HuH-7.5 (cell line): ENCODE results near the gene PCBP3.
"Not testable (repeated sequence)": the region's sequence is repeated elsewhere in the genome, so short reads cannot be mapped to it uniquely, and the experiment has no call there.

Experiments
- DNase-seq: peaks from one replicate; pipeline ENCODE4 v3.0.0; 2011; ENCODE audit warnings: low spot score

PCBP3 gene

DNA sequence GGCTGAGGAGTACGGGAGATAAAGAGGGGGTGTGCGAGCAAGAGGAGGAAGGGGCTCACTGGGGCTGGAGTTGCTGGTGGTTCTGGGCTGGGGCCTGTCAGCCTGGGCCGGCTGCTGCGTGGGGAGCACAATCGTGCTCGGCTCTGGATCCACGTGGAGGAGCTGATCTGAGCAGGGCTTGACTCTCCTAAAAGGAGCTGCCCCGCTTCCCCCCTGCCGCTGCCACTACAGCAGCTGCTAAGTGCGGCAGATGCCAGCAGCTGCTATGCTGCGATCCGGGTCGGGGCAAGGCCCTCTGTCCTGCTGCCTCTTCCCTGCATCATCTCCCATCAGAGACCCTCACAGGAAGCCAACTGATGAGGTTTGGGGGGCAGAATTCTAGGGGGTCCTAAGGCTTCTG is 165.9 kb downstream of the PCBP3 start:
- no peak for DNase-seq

DNA sequence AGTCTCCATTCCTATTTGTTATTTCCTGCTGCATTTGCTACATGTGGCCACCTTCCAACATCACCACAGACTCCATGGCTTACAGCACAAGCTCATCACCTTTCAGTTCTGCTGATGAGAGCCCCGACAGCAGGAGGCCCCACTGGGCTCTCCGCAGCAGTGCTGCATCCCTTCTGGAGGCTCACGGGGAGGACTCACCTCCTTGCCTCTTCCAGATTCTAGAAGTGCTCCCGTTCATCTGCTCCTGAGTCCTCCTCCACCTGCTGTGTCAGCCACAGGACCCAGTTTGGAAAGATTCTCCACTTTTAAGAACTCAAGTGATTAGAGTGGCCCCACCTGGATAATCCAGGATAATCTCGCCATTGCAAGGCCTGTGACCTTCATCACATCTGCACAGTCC is 167.6 kb downstream of the PCBP3 start:
- no peak for DNase-seq

DNA sequence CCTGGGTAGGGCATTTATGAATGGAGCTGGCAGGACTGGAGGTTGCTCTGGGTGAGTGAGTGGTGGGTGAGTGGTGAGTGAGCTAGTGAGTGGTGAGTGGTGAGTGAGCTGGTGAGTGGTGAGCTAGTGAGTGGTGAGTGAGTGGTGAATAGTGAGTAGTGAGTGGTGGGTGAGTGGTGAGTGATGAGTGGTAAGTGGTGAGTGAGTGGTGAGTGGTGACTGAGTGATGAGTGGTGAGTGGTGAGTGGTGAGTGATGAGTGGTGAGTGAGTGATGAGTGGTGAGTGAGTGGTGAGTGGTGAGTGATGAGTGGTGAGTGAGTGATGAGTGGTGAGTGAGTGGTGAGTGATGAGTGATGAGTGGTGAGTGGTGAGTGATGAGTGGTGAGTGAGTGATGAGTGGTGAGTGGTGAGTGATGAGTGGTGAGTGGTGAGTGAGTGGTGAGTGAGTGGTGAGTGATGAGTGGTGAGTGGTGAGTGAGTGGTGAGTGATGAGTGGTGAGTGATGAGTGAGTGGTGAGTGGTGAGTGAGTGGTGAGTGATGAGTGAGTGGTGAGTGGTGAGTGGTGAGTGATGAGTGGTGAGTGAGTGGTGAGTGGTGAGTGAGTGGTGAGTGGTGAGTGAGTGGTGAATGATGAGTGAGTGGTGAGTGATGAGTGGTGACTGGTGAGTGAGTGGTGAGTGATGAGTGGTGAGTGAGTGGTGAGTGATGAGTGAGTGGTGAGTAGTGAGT is 170.8 kb downstream of the PCBP3 start:
- DNase-seq: not testable (repeated sequence)

DNA sequence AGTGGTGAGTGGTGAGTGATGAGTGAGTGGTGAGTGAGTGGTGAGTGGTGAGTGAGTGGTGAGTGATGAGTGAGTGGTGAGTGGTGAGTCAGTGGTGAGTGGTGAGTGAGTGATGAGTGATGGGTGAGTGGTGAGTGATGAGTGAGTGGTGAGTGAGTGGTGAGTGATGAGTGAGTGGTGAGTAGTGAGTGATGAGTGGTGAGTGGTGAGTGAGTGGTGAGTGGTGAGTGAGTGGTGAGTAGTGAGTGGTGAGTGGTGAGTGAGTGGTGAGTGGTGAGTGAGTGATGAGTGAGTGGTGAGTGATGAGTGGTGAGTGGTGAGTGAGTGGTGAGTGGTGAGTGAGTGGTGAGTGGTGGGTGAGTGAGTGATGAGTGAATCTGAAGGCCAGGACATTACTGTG is 172.3 kb downstream of the PCBP3 start:
- DNase-seq: not testable (repeated sequence)

DNA sequence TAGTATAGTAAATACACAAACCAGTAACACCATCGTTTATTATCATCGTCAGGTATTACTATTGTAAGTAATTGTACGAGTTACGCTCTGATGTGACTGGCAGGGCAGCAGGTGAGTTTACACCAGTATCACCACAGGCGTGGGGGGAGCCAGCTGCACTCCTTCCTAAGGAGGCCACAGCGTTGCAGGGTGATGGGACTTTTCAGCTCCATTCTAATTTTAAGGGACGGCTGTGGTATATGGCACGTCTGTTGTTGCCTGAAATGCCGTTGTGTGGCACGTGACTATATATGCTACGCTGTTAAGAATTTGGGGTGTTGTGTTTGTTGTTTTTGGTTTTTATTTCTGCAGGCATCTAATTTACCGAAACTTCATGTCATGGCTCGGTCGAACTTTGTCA is 173.3 kb downstream of the PCBP3 start:
- no peak for DNase-seq

DNA sequence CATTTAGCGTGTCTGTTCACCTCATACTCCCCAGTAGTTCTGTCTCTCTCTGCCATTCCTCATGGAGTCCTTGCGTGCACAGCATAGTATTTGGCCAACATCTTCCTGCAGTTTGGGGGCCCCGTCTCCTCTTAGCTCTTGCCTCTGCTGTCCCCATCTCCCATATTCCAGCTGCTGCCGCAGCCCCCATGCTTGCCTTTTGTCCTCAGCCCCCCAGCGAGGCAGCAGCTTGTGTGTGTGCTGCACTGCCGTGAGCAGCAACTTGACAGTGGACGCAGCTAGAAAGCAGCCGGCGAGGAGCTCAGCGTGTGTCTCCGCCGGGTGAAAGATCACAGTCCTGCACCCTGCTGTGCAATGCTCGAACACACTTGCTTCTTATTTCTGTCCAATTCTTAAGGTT is 173.8 kb downstream of the PCBP3 start:
- DNase-seq: no peak

DNA sequence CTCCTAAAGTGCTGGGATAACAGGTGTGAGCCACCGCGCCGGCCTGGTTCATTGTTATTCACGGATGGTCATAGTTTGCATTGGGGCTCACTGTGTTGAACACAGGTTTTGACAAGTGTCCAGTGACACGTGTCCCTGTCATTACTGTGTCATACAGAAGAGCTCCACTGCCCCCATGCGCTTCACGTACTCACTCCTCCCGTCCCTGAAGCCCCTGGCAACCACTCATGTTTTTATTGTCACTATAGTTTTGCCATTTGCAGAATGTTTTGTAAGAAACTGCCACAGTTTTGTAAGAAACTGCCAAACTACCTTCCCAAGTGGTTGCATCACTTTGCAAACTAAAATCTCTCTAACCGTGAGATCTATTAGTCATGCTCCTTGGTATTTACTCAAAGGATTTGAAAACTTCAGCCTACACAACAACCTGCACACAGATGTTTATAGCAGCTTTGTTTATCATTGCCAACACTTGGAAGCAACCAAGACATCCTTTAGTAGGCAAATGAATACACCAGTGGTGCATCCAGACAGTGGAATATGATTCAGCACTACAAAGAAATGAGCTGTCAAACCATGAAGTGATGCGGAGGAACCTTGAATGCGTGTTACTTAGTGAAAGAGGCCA is 174.9 kb downstream of the PCBP3 start:
- no peak for DNase-seq

DNA sequence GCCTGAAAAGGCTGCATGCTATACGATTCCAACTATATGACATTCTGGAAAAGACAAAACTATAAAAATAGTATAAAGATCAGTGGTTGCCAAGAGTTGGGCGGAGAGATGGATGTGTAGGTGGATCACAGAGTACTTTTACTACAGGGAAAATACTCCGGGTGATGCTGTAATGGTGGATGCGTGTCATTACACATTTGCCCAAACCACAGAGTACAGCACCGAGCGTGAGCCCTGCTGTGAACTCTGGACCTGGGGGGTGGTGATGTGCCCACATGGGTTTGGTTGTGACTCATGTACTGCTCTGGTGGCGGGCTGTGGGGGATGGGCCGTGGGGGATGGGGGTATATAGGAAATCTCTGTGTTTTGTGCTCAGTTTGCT is 175.4 kb downstream of the PCBP3 start:
- DNase-seq: no peak

DNA sequence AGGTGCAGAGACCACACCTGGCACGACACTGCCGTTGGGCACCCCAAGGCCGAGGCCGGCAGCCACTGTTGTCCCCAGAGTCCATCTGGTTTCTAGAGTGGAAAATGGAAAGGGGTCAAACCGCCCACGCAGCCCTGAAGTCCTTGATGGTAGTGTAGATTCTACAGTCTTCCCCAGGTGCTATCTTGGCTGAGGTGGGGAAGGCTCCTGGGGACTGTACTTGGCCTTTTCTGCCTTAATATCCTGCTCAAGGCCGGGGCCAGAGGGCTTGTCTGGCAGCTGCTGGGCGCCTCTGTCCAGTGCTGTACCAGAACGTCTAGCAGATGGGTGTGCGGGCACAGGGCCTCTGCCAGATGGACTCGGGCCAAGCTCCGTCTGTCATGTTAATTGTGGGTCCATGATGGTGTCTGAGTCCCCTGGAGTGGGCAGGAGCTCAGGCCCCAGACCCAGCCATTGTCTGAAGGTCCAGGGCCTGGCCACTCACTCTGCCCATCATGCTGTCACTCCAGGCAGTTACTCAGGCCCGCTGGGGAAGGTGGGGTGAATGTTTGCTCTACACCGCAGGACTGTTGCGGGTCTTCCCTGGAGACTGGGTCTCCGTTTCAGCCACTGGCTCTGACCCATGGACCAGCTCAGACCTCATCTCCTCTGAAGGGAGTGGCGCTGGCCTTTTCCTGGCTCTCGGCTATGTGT is 176.1 kb downstream of the PCBP3 start:
- DNase-seq: no peak

DNA sequence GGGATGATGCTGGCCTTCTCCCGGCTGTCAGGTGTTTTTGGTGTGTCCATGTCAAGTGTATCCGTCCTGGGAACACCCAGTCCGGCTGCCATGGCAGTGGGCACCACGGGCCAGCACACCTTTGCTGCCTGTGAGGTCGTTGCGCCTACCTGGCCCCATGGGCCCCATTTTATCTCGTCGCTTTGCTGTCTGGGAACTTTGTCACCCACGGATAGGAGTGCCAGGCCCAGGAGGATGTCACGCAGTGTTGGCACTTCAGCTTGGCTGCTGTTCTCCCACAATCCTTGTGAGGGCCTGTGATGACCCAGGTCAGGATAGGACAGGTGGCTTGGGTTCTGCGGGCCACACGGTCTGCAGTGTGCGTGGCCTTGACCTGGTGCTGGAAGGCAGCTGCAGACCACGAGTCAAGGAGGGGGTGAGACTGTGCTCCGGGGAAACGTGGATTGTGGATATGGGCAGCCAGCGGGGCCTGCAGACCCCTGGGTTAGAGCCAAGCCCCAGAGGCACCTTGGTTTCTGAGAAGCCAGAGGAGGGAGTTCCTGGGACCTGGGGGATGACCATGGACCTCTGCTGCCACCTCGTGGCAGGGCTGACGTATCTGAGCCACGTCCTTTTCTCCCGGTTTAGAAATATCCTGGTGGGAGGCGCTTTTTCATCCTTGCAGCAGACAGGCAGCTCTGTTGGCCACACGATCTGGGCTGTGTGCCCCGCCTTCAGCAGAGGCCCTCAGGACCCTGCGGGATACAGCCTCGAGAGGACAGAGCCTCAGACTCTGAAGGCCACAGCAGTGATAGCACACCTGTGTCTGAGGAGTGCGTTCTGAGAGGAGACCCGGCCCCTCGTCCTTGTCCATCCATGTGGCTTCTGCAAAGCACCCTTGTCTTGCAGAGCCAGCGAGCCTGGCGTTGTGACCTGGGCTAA is 176.9 kb downstream of the PCBP3 start:
- DNase-seq: peak; percentile 88

DNA sequence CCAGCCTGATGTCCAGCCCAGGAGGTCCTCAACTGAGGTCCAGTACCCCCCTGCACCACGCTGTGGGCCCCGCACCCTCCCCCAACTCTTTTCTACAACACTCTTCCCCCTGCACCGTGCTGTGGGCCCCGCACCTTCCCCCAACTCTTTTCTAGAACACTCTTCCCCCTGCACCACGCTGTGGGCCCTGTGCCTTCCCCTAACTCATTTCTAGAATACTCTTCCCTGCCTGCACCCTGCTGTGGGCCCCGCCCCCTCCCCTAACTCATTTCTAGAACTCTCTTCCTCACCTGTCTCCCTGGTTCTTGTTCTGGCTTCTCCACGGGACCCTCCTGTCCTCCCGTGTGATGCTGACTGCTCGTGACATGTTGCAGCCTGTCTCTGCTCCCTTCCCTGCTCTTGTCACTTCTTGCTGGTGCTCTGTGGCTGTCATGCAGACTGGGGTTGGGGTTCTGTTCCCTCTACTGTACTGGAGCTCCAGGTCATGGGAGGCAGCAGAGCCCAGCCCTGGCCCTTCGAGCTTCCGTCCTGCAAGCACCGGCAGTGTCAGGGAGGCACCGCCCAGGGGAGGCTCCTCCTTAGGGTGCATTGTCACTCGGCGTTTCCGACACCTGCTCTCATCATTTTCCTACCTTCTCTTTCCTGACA is 177.9 kb downstream of the PCBP3 start:
- no peak for DNase-seq

DNA sequence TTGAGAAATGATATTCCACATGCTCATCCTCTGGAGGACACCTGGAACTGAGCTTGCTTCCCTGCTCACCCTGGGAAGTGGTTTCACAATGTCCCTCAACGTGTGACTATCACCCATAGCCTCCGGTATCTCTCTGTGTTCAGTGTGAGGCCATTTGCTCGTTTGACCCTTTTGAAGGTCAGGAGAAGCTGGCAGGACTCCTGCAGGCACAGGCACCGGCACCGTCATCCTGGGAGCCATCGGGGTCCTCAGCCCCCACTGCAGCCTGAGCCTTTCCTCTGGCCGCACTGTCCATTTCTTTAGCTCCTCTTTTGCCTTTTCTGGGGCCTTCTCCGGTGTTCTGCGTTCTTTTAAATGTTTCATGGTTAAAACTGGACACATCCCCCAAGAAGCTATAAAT is 178.5 kb downstream of the PCBP3 start:
- DNase-seq: no peak

DNA sequence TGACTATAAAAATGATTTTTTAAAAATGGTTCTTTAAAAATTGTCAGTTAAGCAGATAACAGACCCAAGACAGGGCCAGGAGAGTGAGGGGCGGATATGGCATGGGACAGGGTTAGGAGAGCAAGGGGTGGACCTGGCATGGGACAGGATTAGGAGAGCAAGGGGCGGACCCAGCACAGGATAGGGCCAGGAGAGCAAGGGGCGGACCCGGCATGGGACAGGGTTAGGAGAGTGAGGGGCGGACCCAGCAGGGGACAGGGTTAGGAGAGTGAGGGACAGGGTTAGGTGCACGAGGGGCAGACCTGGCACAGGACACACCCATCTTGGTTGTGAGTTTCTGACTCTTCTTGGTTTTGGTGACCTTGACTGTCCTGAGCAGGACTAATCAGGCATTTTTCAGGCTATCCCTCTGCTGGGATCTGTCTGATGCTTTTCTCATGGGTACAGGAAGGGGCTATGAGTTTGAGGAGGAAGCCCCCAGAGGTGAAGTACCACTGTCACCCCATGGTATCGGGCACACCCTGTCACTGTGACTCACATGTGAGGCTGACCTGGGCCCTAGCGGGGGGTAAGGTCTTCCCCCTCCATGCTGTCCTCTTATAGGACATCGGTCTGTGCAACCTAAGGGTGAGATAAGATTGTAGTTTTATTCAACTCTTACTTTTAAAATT is 179.0 kb downstream of the PCBP3 start:
- DNase-seq: no peak

DNA sequence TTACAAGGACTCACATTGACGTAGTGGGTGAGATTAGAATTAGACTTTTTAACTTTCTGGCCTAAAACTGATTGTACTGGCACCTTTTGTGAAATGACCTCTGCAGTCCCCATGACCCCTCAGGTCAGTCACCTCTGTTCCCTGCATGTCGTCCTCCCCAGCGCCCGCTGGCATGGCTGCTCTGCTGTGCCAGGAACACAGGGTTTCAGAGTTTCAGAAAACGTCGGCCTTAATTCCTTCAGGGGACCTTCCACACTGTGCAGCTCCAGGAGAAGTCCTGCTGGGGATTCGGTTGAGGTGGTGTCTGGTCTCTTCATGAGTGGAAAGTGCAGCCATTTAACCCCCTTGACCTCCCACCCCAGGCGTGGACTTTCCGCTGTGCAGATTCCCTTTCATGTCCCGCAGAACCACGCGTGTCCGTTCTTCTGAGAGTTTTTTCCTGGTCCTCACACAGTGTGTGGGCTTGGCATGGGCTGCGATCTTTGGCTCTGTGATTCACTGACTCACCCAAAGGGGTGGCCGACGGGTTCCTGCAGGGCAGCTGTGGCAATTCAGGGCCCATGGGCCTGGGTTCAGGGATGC is 179.7 kb downstream of the PCBP3 start:
- DNase-seq: no peak

DNA sequence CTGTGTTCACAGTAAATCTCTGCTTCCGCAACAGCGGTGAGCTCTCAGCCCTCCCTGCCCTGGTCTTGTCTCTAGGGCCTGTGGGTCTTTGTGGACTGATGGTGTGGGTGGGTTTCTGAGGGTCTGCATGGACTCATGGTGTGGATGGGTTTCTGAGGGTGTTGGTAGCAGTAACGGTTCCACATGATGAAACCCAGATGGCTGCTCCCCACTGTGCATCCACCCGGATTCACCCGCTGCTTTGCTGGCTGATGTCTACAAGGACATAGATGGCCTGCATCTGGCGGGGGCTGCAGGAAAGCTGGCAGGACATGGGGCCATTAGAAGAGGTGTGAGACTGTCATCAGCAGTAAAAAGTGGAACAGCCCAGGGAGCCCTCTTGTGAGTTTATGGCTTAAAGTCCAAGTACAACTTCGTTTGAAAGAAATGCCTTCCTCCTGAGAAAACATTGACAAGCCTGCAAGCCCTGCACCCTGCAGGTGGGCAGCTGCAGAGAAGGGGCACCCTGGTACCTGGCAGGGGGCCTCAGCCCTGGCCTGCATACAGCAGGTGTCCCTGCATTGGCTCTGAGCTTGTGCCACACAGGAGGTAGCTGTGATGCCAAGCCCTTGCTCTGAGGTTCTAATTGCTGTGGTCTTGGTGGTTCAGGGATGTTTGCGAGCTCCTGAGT is 181.2 kb downstream of the PCBP3 start:
- no peak for DNase-seq

DNA sequence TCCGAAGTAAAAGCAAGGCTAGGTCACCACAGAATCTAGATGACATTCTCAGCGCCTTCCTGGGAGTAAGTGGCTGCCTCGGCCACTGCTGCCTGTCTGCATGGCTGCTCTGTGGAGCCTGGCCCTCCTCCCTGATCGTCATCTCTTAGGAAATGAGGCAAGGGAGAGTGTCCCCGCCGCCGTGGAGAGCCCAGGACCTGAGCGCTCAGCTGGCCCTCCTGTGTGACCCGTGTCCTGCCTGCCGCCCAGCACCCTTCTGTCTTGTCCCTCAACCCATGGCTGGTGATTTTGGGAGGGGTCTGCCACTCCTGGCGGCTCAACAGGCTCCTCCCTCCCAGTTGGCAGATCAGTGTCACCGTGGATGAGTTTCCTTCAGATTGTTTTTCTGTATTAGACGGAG is 181.7 kb downstream of the PCBP3 start:
- no peak for DNase-seq

DNA sequence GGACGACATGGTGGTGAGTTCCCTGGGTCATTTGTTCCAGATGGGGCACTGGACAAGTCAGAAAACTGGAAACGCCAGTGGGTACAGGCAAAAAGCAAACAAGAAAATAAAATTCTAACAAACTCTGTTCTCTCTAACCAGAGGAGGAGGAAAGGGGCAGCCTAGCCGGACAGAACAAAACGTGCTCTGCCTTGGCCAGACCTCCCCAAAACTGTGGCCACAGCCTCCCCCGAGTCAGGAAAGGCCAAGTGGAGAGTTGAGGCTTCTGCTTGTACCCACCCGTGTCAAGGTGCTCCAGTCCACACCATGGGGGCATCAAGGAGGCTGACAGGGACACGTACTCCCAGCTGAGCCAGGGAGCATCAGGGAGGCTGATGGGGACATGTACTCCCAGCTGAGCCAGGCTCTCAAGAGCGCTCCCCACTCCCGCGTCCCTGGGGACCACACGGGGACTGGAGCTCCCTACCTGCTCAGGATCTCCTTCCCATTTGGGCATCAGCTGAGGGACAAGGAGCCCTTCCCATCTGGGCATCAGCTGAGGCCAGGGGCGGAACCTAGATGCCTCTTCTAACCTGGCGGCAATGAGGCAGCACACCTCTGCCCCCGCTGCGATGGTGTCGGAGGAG is 183.3 kb downstream of the PCBP3 start:
- no peak for DNase-seq

DNA sequence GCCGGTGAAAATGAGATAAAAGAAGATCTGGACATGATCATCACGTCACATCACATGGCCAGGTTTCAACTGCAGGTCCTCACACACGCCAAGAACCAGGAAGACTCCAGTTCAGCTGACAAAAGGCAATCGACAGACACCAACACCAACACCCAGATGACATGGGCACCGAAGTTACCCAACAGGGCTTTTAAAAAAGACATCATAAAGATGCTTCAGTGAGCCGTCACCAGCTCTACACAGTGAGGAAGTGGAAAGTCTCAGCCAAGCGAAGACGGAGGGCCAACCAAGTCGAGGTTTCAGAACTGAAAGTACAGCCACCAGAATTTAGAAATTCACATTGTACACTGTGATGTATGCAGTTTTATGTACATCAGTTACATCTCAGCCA is 183.8 kb downstream of the PCBP3 start:
- no peak for DNase-seq

DNA sequence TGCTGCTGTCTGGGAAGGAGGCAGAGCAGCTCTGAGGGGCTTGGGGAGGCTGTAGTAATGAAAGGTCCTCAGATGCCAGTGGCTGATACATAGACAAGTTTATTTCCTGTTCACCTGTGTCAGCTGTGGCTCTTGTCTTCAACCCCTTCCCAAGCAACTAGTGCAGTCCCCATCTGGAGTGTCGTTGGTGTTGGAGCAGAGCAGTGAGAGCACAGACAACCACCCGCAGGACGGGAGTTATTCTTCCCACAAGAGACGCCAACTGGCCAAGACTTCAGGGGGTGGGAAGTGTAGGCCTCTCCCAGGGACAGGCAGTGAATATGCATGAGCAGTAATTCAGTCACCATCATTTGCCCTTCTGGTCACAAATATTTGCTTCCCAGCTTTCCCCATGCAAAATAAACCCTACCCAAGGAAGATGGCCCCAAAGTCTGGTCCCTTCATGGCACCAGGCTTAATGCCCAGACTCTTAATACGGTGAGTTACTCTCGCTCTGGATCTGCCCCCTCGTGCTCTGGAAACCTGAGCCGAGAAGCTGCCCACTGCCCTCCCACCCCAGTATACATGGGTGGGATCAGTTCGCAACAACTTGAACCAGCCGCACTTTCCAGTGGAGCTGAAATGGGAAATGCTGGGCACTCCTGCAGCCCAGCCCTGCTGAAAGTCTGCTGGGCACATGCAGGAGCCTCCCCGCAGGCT is 184.5 kb downstream of the PCBP3 start:
- DNase-seq: no peak
